ENCODE results near the gene EFCAB5. TPM values are rescaled to one million over a fixed set of nuclear protein-coding genes. Genes with fewer than 3 reads are reported as not detected.

The EFCAB5 gene
- total RNA-seq, 1 experiment from 2014 or later = not detected

Other genes with a start within 250 kb of the EFCAB5 start
- 5.5 and 8.0 TPM in 2 replicates for gene SSH2, start 11.4 kb upstream of the EFCAB5 start, total RNA-seq (2014; rRNA removed; shearing (Covaris generic))
- gene NSRP1, start 175.2 kb downstream of the EFCAB5 start, total RNA-seq (2014; rRNA removed; shearing (Covaris generic)) = 3.0 and 6.7 TPM in 2 replicates

Measured in H7 (cell line).